ENCODE measurements around the gene OXSR1.
"Not testable (repeated sequence)": the region's sequence is repeated elsewhere in the genome, so short reads cannot be mapped to it uniquely, and the experiment has no call there.

OXSR1 gene

DNA sequence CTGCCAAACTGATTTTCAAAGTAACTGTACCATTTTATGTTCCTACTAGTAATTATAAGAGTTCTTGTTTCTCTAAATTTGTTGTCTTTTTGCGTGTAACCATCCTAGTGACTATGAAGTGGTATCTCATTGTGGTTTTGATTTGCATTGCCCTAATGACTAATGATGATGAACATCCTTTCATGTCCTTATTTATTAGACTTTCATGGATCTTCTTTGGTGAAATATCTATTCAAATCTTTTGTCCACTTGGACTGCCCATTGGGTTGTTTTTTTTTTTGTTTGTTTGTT, 3.6 kb downstream of the OXSR1 start:
- no peak for DNase-seq

DNA sequence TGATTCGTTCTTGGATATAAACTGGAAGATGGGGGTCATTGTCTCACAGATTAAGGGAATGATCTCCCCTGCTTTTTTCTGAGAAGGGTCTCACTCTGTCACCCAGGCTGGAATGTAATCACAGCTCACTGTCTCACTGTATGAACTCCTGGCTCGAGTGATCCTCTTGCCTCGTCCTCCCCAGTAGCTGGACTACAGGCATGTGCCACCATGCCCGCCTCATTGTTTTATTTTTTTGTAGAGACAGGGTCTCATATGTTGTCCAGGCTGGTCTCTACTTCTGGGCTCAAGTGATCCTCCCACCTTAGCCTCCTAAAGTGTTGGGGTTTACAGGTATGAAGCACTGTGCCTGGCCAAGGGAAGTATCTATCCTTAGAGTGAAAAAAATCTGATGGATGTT, 5.4 kb downstream of the OXSR1 start:
- DNase-seq, result no peak

DNA sequence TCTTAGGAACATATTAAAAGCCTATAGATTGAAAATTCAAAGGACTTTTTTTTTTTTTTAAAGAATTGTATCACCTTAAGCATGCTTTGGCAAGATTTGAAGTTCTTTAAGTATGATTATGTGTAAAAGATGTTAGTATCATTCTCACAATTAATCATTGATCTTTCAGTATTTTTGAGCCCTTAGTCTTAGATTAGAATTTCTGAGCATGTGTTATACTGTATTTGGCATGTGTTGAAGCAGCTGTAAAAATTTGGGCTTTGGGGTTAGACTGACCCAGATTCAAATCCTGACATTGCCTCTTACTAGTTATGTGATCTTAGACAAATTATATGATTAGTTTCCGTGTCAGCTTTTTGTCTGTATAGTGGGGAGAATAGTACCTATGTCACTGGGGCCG, 6.3 kb downstream of the OXSR1 start:
- DNase-seq, result no peak

DNA sequence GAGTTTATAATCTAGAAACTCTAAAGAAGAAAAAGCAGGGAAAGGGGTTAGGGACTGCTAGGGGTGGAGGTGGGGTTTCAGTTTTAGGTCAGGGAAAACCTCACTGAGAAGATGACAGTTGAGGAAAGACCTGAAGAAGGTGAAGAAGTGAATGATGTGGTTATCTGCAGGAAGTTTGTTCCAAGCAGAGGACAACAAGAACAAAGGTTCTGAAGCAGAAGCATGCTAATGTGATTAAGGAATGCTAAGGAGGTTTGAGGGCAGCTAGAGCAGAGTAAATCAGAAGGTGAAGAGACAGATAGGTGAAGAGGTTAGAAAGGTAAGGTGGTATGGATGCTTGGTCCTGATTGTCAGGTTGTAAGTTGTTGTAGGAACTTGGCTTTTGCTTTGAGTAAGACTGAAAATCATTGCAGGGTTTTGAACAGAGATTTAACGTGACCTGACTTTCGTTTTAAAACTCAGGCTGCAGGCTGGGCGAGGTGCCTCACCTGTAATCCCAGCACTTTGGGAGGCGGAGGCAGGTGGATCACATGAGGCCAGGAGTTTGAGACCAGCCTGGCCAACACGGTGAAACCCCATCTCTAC, 8.6 kb downstream of the OXSR1 start:
- no peak for DNase-seq

DNA sequence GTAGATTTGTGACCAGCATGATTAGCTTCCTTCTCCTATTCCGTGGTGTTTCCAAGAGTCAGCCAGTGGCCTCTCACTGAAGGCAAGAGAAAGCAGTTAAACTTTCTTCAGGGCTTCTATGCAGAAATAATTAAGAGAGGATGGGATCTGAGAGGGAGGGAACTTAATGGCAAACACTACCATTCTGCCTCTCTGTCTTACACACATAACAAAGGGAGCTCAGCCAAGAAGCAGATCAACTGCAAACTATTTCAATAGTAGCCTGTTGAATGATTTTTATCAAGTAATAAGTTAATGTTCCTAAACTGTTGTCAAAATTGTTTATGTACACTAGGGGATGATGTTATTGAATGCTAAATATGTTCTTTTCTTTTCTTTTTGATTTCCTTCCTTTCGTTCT, 11.8 kb downstream of the OXSR1 start:
- DNase-seq, result no peak

DNA sequence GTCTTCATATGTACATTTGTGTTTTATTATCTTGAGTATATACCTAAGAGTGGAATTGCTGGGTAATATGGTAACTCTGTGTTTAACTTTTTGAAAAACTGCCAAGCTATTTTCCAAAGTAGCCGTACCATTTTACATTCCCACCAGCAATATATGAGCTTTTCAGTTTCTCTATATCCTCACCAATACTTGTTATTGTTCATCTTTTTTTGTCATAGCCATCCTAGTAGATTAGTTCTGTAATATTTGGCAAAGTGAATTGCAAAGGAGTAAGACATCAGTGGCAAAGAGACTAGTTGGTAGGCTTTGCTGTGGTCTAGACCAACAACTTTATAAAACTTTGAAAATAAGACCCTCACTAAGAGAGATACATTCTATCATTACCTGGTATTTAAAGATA, 21.4 kb downstream of the OXSR1 start:
- no peak for DNase-seq

DNA sequence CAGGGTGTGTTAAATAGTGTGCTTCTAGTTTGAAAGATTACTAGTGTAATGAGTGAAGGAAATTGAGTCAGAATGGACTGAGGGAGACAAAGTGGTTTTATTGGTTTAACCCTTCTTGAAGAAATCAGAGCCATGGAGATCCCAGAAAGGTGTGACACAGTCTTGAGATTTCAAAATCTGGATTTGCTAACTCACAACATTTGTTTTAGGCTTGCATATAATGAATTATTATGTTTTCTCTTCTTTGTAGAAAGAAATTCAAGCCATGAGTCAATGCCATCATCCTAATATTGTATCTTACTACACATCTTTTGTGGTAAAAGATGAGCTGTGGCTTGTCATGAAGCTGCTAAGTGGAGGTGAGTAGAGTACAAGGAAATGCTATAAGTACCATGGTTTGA, 25.1 kb downstream of the OXSR1 start:
- DNase-seq, result no peak

DNA sequence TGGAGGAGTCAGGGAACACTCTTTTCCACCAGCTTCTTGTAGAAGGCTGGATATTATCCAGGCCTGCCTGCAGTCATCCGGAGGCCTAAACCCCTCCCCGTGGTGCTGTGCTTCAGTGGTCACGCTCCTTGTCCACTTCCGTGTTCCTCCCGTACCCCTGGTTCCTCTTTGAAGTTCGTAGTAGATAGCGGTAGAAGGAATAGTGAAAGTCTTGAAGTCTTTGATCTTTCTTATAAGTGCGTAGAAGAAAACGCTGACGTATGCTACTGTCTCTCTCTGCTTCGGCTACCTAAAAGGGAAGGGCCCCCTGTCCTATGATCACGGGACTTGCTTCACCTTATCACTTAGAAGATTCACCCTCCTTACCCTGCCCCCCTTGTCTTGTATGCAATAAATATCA, 37.6 kb downstream of the OXSR1 start:
- not testable (repeated sequence) for DNase-seq

DNA sequence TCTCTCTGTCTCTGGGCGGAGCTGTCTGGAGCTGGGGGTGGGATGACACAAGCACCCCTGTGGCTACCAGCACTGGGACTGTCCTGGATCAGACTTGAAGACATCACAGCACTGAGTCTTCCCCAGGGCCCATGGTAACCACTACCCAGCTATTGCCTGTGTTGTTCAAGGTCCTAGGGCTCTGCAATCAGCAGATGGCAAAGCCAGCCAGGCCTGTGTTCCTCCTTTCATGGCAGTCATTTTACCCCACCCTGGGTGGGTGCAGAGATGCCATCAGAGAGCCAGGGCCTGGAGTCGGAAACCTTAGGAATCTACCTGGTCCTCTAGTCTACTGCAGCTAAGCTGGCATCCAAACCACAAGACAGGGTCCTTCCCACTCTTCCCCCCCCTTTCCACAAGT, 38.4 kb downstream of the OXSR1 start:
- DNase-seq, result no peak

DNA sequence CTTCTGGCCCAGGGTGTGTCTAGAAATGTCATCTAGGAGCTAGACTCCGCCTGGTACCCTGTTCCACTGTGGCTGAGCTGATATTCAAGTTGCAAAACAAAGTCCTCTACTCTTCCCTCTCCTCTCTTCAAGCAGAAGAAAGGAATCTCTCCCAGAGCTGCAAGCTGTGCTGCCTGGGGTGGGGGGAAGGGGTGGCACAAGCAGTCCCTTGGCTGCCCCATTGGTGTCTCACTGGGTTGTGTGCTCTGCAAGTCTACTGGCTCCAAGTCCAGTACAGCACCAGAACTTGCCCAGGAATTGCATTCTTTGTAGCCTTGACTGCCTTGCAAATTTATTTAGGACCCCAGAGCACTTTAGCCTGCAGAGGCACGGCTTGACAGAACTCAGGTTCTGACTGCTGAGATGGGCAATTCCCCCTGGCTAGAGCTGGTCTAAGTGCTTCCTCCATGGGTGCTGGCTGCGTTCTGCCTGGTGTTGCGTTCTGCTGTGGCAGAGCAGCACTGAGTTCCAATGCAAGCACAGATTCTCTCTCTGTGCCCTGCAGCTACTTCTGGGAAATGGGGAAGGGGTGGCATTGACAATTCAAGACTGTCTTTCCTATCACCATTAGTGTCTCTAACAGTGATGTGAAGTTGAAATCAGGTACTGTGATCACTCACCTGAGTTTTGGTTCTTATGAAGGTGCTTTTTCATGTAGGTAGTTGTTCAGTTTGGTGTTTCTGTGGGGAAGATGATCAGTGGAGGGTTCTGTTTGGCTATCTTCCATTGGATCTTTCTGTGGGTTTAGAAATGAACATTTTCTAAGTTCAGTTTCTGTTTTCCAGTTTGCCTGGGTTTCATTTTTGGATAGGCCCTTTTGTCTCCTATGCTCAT, 39.5 kb downstream of the OXSR1 start:
- DNase-seq, result no peak

DNA sequence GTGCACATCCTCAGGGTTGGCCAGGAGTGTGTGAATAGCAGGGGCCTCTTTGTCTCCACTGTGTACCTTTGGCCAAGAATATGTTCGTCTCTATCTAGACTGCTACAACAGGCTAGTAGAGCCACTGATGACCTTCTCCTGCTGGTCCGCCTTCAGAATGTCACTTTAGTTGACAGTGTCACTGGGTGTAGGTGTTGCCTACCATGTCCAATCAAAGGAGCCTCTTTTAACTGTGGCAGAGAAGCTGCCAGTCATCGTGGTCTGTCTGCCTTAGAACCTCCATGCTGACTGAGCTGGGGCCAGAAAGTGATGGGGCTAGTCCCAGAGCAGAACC, 40.1 kb downstream of the OXSR1 start:
- DNase-seq, result no peak

DNA sequence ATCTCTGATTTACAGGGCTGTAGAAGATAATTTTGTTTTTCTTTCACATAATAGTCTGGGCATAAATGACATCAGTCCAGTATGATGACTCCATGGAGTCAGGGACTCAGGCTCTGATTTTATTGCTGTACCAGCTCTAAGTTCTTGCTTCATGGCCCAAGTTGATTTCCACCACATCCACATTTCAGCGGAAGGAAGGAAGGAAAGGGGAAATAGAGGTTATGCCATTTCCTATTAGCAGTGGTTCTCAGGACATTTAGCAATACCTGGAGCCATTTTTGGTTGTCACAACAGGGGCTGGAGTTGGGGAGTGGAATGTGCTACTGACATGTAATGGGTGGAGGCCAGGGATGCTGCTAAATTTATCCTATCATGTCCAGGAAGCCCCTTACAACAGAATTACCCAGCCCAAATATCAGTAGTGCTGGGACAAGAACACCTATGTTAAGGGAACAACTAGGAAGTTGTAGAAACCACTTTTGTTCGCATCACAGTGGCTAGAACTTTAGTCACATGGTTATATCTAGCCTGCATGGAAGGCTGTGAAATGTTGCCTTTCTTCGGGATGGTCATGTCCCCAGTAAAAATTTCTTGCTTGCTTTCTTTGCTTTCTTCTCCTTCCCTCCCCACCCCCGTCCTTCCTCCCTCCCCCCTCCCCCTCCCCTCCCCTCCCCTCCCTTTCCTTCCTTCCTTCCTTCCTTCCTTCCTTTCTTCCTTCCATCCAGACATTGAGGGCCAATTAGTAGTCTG, 42.1 kb downstream of the OXSR1 start:
- no peak for DNase-seq

DNA sequence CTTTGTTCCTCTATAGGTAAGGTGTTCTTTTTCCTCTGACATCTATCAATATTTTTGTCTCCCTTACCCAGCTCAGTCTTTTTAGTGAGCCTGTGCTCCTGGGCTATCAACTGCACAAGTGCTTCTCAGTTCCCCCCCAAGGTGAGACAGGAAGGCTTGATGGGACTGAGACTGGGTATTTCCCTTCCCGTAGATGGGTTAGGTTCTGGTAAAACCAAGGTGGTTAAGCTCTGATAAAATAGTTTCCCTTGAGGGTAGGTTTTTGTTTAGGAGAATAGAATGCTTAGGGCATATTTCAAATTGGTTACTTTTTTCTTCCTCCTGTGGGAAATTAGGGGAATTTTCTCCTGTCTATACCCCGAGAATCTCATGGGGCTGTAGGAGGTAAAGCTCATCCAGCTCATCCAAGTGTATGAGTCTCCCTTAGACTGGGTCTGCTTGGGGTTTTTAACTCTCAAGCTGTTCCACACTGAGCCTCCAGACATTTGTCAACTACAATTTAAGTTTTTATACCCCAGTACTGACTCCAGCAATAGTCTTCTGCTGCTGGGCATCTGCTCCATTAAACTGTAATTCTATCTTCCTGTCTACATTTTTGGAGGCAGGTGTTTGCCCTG, 44.9 kb downstream of the OXSR1 start:
- DNase-seq, result no peak

DNA sequence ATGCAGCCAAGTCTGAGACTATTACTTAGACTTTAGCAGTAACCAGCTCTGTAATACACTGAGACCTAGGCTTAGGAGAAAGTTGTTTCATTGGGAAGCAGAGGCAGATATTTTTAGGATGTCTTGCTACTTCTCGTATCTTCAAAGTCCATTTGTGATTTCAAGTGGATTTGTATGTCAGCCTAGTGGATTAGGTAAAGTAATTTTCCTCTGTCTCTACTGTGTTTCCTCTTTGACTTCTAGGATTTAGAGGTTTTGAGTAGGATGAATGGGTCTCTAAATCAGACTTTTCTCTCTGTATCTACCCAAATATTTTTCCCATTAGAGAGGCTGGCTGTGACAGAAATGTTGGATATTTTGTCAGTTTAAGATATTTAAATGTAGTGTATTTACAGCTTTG, 46.8 kb downstream of the OXSR1 start:
- DNase-seq, result no peak

DNA sequence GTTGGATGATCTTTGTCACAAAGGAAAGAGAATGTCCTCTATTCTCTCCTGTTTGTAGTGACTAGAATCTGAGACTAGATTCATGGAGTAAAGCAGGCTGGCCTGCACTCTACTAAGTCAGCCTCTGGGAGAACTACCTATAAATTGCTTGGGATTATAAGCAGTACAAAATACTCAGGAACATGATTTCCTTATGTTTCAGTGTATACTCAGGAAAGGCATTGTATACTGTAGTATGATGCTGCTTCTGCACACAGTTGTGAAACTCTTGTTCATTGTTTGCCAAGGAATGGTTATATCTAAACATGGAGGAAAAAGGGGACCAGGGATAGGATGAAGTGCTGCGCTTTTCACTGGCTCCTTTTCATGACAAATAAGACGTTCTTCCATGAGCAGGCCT, 49.2 kb downstream of the OXSR1 start:
- no peak for DNase-seq

DNA sequence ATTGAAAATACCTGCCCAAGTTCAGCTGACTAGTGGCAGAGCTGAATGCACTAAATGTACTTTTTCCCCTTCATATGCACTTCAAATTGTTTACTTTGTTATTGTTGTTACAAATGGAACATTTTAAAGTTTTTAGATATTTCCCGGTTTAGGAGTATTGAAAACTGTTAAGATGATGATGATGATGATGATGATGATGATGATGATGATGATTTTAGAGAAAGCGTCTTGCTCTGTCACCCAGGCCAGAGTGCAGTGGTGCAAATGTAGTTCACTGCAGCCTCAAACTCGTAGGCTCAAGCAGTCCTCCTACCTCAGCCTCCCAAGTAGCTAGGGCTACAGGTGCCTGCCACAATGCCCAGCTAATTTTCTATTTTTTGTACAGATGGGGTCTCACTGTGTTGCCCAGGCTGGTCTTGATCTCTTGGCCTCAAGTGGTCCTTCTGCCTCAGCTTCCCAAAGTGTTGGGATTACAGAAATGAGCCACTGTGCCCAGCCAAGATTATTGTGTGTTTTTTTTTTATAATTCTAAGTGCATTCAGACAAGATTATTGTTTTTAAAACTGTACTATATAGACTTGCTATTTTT, 54.4 kb downstream of the OXSR1 start:
- no peak for DNase-seq

DNA sequence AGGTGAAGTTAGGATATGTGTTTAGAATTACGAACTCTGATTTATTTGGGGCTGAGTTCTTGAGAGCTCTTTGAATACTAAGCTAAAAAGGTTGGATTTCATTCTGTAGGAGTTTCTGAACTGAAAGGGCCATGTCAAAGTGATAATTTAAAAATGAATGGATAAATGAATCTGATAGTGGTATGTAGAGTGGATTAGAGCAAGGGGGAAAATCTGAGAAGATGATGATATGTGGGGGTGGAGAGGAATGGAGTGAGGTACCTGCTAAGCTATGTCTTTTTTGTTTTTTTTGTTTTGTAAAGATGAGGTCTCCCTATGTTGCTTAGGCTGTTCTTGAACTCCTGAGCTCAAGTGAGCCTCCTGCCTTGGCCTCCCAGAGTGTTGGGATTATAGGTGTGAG, 55.7 kb downstream of the OXSR1 start:
- no peak for DNase-seq

DNA sequence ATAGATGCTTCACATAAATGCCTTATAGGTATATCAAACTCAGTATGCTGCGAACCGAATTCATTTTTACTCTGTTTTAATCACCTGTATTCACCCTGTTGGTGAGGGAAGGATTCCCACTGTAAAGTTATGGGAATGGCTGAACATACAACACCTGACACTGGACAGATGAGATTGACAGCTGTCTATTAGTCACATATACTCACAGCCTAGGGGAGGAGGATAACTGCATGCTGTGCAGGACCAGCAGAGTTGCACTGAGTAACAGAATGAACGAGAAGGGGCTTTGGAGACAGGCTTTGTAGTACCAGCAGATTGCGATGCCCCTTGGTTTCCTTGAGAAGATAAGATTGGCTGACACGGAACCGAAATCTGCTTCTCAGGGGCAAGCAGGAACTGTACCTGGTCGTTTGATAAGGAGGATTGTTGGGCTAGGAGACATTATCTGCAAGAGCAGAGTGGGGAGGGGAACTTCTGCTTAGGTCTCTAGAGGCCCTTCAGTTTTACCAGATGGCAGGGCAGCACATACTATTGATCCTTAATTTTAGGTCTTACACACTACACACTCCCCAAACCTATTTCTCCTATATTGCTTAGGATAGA, 56.8 kb downstream of the OXSR1 start:
- no peak for DNase-seq

DNA sequence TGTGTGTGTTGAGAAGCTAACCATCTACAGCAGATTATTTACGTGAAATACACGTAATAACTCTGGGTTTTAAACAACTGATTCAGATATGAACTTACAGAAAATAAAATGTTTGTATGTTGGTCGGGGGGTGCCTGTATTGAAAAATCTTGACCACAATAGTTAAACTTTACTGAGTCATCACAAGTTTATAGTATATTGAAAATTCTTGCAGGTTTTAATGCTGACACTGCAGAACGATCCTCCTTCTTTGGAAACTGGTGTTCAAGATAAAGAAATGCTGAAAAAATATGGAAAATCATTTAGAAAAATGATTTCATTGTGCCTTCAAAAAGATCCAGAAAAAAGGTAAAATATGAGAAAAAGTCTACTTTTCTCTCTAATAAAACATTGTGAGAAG, 59.0 kb downstream of the OXSR1 start:
- no peak for DNase-seq

DNA sequence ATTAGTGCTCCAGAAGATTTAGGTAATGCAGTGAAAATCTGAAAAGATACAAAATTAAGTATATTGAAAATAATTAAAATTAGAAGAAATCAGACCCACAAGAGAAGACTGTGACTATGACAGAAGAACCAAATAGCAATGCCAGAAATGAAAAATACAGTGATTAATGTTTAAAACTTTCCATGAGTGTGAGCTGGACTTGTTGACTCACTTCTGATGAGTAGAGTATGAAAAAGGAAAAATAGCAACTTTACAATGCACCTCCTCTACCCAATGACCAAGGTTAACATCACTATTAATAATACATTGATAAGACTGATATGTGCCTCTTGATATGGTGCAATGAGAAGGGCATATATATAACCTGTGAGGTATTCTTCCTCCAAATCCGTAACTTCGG, 60.9 kb downstream of the OXSR1 start:
- DNase-seq, result no peak

DNA sequence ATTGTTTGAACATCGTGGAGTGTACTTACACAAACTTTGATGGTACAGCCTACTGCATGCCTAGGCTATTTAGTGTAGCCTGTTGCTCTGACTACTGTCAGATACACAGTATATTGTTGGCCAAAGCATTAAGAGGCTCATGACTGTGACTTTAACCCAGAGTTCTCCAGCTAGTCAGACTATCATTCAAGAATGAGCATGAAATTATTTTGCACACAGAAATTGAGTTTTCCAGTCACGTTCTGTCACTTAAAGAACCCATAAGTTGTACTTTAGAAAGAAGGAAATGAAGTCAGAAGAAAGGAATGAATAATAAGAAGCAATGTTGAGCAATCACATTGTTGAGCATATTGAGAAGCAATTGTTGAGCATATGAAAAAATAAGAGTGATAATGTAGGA, 62.7 kb downstream of the OXSR1 start:
- no peak for DNase-seq

DNA sequence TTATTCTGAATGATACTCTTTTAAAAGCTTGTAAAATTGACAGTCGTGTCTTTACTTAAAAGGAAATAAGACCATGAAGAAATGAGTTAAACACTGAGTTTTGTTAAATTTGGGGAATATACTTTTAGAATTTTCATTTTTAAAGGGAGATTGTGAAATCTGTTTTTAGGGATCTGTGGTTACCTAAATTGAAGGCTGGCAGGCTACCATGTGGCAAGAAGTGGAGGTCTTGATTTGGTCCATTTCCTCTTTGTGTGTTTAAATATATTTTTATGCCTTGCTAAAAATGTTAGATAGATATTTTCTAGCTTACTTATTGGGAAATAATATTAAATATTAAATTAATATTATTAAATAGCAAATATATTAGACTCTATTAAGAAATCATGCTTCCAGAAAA, 63.7 kb downstream of the OXSR1 start:
- no peak for DNase-seq

DNA sequence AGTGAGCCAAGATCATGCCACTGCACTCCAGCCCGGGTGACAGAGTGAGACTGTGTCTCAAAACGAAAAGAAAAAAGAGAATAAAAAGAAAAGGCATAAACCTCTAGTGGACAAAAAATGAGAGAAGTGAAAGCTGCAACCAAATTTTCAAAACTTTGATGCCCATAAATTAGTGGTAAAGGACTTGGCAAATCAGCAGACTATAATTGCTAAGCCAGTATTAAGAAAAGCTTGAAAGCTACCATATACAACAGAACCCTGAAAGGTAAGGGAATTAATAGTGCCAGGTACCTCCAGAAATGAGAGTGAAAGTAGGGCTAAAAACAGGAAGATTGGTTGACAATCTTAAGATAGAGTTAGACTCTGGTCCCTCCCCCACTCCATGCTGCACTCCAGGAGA, 67.4 kb downstream of the OXSR1 start:
- no peak for DNase-seq
